ENCODE results near the gene OR4M2.
"Not testable (repeated sequence)": the region's sequence is repeated elsewhere in the genome, so short reads cannot be mapped to it uniquely, and the experiment has no call there.

OR4M2 gene

GRCh38 chr15:22080227-22080626, at the start of gene OR4M2:
TSS of gene OR4M2 (plus strand) at chr15:22080527. CDS start at chr15:22080625, 98 bp downstream.
- not testable (repeated sequence) for DNase-seq (ENCODE audit: low spot score)

GRCh38 chr15:22069267-22069666, 11.1 kb upstream of the OR4M2 start:
- not testable (repeated sequence) for DNase-seq (ENCODE audit: low spot score)

GRCh38 chr15:22081386-22081785, 1.1 kb downstream of the OR4M2 start:
- DNase-seq (ENCODE audit: low spot score), result not testable (repeated sequence)

GRCh38 chr15:22098616-22099253, 18.4 kb downstream of the OR4M2 start:
- DNase-seq (ENCODE audit: low spot score), result not testable (repeated sequence)

- not testable (repeated sequence) for DNase-seq (ENCODE audit: low spot score)
Observed at GRCh38 chr15:22099289-22099891, 19.1 kb downstream of the OR4M2 start.

- not testable (repeated sequence) for DNase-seq (ENCODE audit: low spot score)
Observed at GRCh38 chr15:22122033-22122432, 41.7 kb downstream of the OR4M2 start.

All from cerebellar cortex (tissue), 1 donor.